ENCODE measurements around the gene CHST8. TPM values are rescaled to one million over a fixed set of nuclear protein-coding genes. Genes with fewer than 3 reads are reported as not detected.

The CHST8 gene
- total and polyA plus RNA-seq, 2 of the 13 experiments (the other 11 are each of a cell fraction or from before 2014, with no cell fraction given) = not detected

- TF ChIP-seq ZNF350 (CRISPR knock-in tag; IDR thresholded peaks at IDR 0.05; ENCODE audit: borderline replicate concordance, low read depth) (no peak), KDM6A (CRISPR knock-in tag; IDR thresholded peaks at IDR 0.05; ENCODE audit: low read depth) (no peak), ZNF20 (CRISPR knock-in tag; IDR thresholded peaks at IDR 0.05) (no peak), ZKSCAN5 (CRISPR knock-in tag; IDR thresholded peaks at IDR 0.05) (no peak), DPF2 (CRISPR knock-in tag; IDR thresholded peaks at IDR 0.05; ENCODE audit: borderline replicate concordance, low read depth) (no peak), EP300 (IDR thresholded peaks at IDR 0.05; ENCODE audit: low read depth in 2 of 2, low read length in 2 of 2) (no peak), EP300 (CRISPR knock-in tag; IDR thresholded peaks at IDR 0.05; ENCODE audit: borderline replicate concordance) (no peak), ZNF598 (CRISPR knock-in tag; IDR thresholded peaks at IDR 0.05; ENCODE audit: borderline replicate concordance) (no peak), TOPORS (CRISPR knock-in tag; IDR thresholded peaks at IDR 0.05) (no peak), THAP7 (CRISPR knock-in tag; IDR thresholded peaks at IDR 0.05) (no peak), ZNF605 (CRISPR knock-in tag; IDR thresholded peaks at IDR 0.05) (no peak), ZNF773 (CRISPR knock-in tag; IDR thresholded peaks at IDR 0.05; ENCODE audit: borderline replicate concordance) (no peak), MTF1 (CRISPR knock-in tag; IDR thresholded peaks at IDR 0.05) (no peak), MTF2 (CRISPR knock-in tag; IDR thresholded peaks at IDR 0.05; ENCODE audit: borderline replicate concordance) (no peak)
- CTCF ChIA-PET (ENCODE audit: low intra/inter-chr PET ratio, low total read pairs) = no interaction called here
- Histone ChIP-seq H3K4me2 (ENCODE audit: low read depth, low read length) (no peak overlapping the region), H2AFZ (ENCODE audit: low read length) (no peak overlapping the region), H3K79me2 (ENCODE audit: insufficient read depth, low read length) (no peaks in the 10 kb centered on the region), H3K36me3 (replicated peaks in 1 of 2; ENCODE audit: control insufficient read depth in 1 of 2, insufficient read depth in 2 of 2, low read length in 2 of 2) (no peaks in the 10 kb centered on the region), H3K9ac (ENCODE audit: insufficient read depth, low read depth, low read length) (no peak overlapping the region), H3K4me3 (replicated peaks in 1 of 3; ENCODE audit: insufficient read depth in 1 of 3, low read depth in 2 of 3, low read length in 3 of 3) (no peak overlapping the region), H4K20me1 (ENCODE audit: insufficient read depth, low read length) (no peaks in the 10 kb centered on the region), H3K9me3 (ENCODE audit: low read length) (no peaks in the 10 kb centered on the region), H3K4me1 (ENCODE audit: insufficient read depth, low read length) (no peaks in the 10 kb centered on the region), H3K27me3 (ENCODE audit: control insufficient read depth in 1 of 2, insufficient read depth in 2 of 2, low read length in 2 of 2) (no peaks in the 10 kb centered on the region; a peak in 1 of 5 replicates), H3K27ac (ENCODE audit: extremely low read length, insufficient read depth, low read length) (no peak overlapping the region)
- intact Hi-C loops (cut with micrococcal nuclease; ENCODE audit: unreplicated experiment) = no loop called here
- FAIRE-seq (no peak), DNase-seq (ENCODE audit: low spot score) (no peak), ATAC-seq (no peak)
- no TSS peak for BruUV-seq (replicated peaks)
- WGBS (ENCODE audit: low lambda C conversion rate) = 22% methylated on average over 3 of the region's 3 CpGs
- in situ Hi-C loops (cut with HindIII; ENCODE audit: extremely low pct_ligation_motif_present, low pct_unique_long_range_greater_than_20kb) = no loop called here
- POLR2A ChIA-PET = no interaction called here
Measured at GRCh38 chr19:33714149-33714548, 92.4 kb downstream of the CHST8 start.

Measured in HepG2 (cell line).